Measurements from ENCODE around the gene TMEM132D.

GRCh38 chr12:129161511-129161910 lies 742.3 kb downstream of the TMEM132D start:
- TF ChIP-seq POLR2A (IDR thresholded peaks at IDR 0.05), result no peak
- TF ChIP-seq, protein P1, sequence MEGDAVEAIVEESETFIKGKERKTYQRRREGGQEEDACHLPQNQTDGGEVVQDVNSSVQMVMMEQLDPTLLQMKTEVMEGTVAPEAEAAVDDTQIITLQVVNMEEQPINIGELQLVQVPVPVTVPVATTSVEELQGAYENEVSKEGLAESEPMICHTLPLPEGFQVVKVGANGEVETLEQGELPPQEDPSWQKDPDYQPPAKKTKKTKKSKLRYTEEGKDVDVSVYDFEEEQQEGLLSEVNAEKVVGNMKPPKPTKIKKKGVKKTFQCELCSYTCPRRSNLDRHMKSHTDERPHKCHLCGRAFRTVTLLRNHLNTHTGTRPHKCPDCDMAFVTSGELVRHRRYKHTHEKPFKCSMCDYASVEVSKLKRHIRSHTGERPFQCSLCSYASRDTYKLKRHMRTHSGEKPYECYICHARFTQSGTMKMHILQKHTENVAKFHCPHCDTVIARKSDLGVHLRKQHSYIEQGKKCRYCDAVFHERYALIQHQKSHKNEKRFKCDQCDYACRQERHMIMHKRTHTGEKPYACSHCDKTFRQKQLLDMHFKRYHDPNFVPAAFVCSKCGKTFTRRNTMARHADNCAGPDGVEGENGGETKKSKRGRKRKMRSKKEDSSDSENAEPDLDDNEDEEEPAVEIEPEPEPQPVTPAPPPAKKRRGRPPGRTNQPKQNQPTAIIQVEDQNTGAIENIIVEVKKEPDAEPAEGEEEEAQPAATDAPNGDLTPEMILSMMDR (IDR thresholded peaks at IDR 0.05), result no peak
- TF ChIP-seq EP300 (IDR thresholded peaks at IDR 0.05), result no peak

All from gastroesophageal sphincter (tissue), 3 donors.